SK-N-SH (cell line): ENCODE data around the gene ENTR1. TPM values are rescaled to one million over a fixed set of nuclear protein-coding genes. Genes with fewer than 3 reads are reported as not detected.

Source experiments
- CTCF ChIA-PET: fragments of 300-600, 350-600 bp; formaldehyde crosslinking; extraction: SDS; loops from one replicate; lab custom pipeline; 2021; lab: Yijun Ruan, JAX
- POLR2A ChIA-PET: fragments of 350-600 bp; sonication (Branson Sonifier 250); formaldehyde crosslinking; extraction: SDS; loops from one replicate; lab custom pipeline; 2020; ENCODE audit warnings: antibody characterized with exemption, inconsistent platforms; lab: Yijun Ruan, JAX
- DNase-seq: peaks from one replicate; pipeline ENCODE4 v3.0.0; 2012
- H2AFZ ChIP-seq: fragments of 200-600 bp; sonication (generic); 2 replicates; pipeline ENCODE4 v1.8.1; 2016; ENCODE audit warnings: antibody characterized with exemption, mild to moderate bottlenecking, low read depth
- H3F3A ChIP-seq: fragments of 200-600 bp; sonication (generic); replicated peaks from 2 replicates; pipeline ENCODE3; 2016; ENCODE audit warnings: antibody characterized with exemption, mild to moderate bottlenecking; ENCODE audit not compliant: insufficient read depth
- H3K27ac ChIP-seq, 2 experiments: fragments of 200-500 bp in 1 of 2; fragments of 200-600 bp in 1 of 2; sonication (Bioruptor generic) in 1 of 2; sonication (generic), shearing (Covaris generic) in 1 of 2; 2 replicates each; pipeline versions ENCODE4 v1.5.1 to v1.6.1; 2014 to 2016; ENCODE audit warnings: low read depth in 2 of 2, inconsistent platforms in 1 of 2, low read length in 1 of 2, mild to moderate bottlenecking in 1 of 2, mixed read lengths in 1 of 2
- H3K27me3 ChIP-seq: fragments of 200-600 bp; sonication (generic), shearing (Covaris generic); 2 replicates; pipeline ENCODE4 v1.6.1; 2016; ENCODE audit warnings: mixed run types; ENCODE audit not compliant: insufficient read depth
- H3K36me3 ChIP-seq, 2 experiments: fragments of 200-500 bp in 1 of 2; fragments of 200-600 bp in 1 of 2; sonication (Bioruptor generic) in 1 of 2; sonication (generic) in 1 of 2; replicated peaks in 1 of 2; 2 replicates each; pipeline versions ENCODE3 to v1.5.1; 2014 to 2016; ENCODE audit warnings: low read length in 1 of 2, mild to moderate bottlenecking in 1 of 2; ENCODE audit not compliant: insufficient read depth in 2 of 2, control insufficient read depth in 1 of 2
- H3K4me1 ChIP-seq, 2 experiments: fragments of 200-500 bp in 1 of 2; fragments of 200-600 bp in 1 of 2; sonication (Bioruptor generic) in 1 of 2; sonication (generic), shearing (Covaris generic) in 1 of 2; 2 replicates each; pipeline versions ENCODE4 v1.5.1 to v1.6.1; 2014 to 2016; ENCODE audit warnings: low read depth in 1 of 2, low read length in 1 of 2, mixed run types in 1 of 2; ENCODE audit not compliant: insufficient read depth in 2 of 2, control insufficient read depth in 1 of 2
- H3K4me2 ChIP-seq: fragments of 200-600 bp; sonication (generic), shearing (Covaris generic); 2 replicates; pipeline ENCODE4 v1.6.1; 2017; ENCODE audit warnings: mixed run types
- H3K4me3 ChIP-seq, 2 experiments: fragments of 200-500 bp in 1 of 2; fragments of 200-600 bp in 1 of 2; sonication (Bioruptor generic) in 1 of 2; sonication (generic), shearing (Covaris generic) in 1 of 2; 2 replicates each; pipeline versions ENCODE4 v1.5.1 to v1.8.1; 2014 to 2016; ENCODE audit warnings: low read depth in 2 of 2, inconsistent platforms in 1 of 2, low read length in 1 of 2, mild to moderate bottlenecking in 1 of 2, mixed read lengths in 1 of 2, moderate library complexity in 1 of 2
- H3K79me2 ChIP-seq: fragments of 200-600 bp; sonication (generic); 2 replicates; pipeline ENCODE4 v1.8.1; 2017; ENCODE audit warnings: mild to moderate bottlenecking; ENCODE audit not compliant: insufficient read depth
- H3K9ac ChIP-seq: fragments of 200-600 bp; sonication (generic); 2 replicates; pipeline ENCODE4 v1.6.1; 2017; ENCODE audit warnings: mixed run types
- H3K9me2 ChIP-seq: fragments of 200-600 bp; sonication (generic); 2 replicates; pipeline ENCODE4 v1.6.1; 2017; ENCODE audit warnings: mixed run types
- H3K9me3 ChIP-seq: fragments of 200-600 bp; sonication (generic); 2 replicates; pipeline ENCODE4 v1.6.1; 2017; ENCODE audit warnings: mixed run types, mild to moderate bottlenecking, moderate library complexity
- H4K20me1 ChIP-seq: fragments of 200-600 bp; sonication (generic); 2 replicates; pipeline ENCODE4 v1.6.1; 2017; ENCODE audit warnings: mild to moderate bottlenecking, mixed run types; ENCODE audit not compliant: insufficient read depth
- FOXJ3 ChIP-seq: sonication (generic); formaldehyde crosslinking; IDR thresholded peaks from 2 replicates; pipeline ENCODE4 v1.5.1; 2020; ENCODE audit warnings: mild to moderate bottlenecking, missing genetic modification reagents
- FOXM1 ChIP-seq: IDR thresholded peaks from 2 replicates; pipeline ENCODE4 v1.4.0; 2012; ENCODE audit warnings: low read depth, mild to moderate bottlenecking
- MAX ChIP-seq: IDR thresholded peaks from 2 replicates; pipeline ENCODE4 v1.4.0; 2012; ENCODE audit warnings: low read depth
- MEF2A ChIP-seq: IDR thresholded peaks from 2 replicates; pipeline ENCODE4 v1.4.0; 2012; ENCODE audit warnings: low read depth, borderline replicate concordance
- NRF1 ChIP-seq: IDR thresholded peaks from 2 replicates; pipeline ENCODE4 v1.6.1; 2012; ENCODE audit warnings: low read depth, mild to moderate bottlenecking, low read length
- RXRA ChIP-seq: IDR thresholded peaks from 2 replicates; pipeline ENCODE4 v1.4.0; 2012; ENCODE audit warnings: low read depth, mild to moderate bottlenecking, borderline replicate concordance
- TEAD4 ChIP-seq: IDR thresholded peaks from 2 replicates; pipeline ENCODE4 v1.4.0; 2012; ENCODE audit warnings: mild to moderate bottlenecking, borderline replicate concordance; ENCODE audit not compliant: insufficient read depth
- WGBS: methylation state at CpG from one replicate; pipeline ENCODE4 v1.1.6; 2017; ENCODE audit warnings: low lambda C conversion rate; 5-methylcytosine and 5-hydroxymethylcytosine counted together
- polyA plus RNA-seq, 3 experiments: library from polyadenylated mRNA; depleted of rRNA; stranded (reverse); fragments of >200 nt; gene quantifications; 2 replicates each; pipeline ENCODE4 v1.2.3, GENCODE V29; 2012
- TF ChIP-seq, protein P1 (sequence below): fragments of 150-350 bp; IDR thresholded peaks from 2 replicates; pipeline ENCODE4 v1.6.1; 2016; ENCODE audit warnings: mild to moderate bottlenecking, low read depth, low read length
- TF ChIP-seq, protein P2 (sequence below): fragments of 200-600 bp; sonication (generic); IDR thresholded peaks from 2 replicates; pipeline ENCODE4 v1.6.1; 2017; ENCODE audit warnings: antibody characterized with exemption, mild to moderate bottlenecking, moderate library complexity

ENTR1 gene
- polyA plus RNA-seq, 1 of the 3 experiments (the other 2 are of a cell fraction) = 71.3 TPM

GRCh38 chr9:136392538-136393449 is 17.6 kb downstream of the ENTR1 start:
- CTCF ChIA-PET = interaction anchor here (0.6 to 3.1 kb wide), 9 partner anchors 12 to 239 kb away, joined by 3 to 11 read pairs (median 3); partner anchors contain the start of gene DNLZ
- Histone ChIP-seq H3F3A (peaks cover 5% of the 10 kb centered on the region), H3K4me1 (no peaks in the 10 kb centered on the region), H3K79me2 (peaks cover 20% of the 10 kb centered on the region; the same call in 1 of the 2 replicates), H3K9me2 (no peaks in the 10 kb centered on the region), H3K27me3 (no peaks in the 10 kb centered on the region), H3K4me2 (no peak overlapping the region), H3K9me3 (no peaks in the 10 kb centered on the region), H3K36me3 (peaks cover 32 to 81% of the 10 kb centered on the region in 2 experiments), H2AFZ (no peak overlapping the region), H3K27ac (no peak overlapping the region), H4K20me1 (no peaks in the 10 kb centered on the region), H3K4me3 (no peak overlapping the region), H3K9ac (no peak overlapping the region)
- TF ChIP-seq MEF2A = no peak
- TF ChIP-seq FOXJ3 = no peak
- 92% methylated on average over 13 of the region's 21 CpGs for WGBS
- DNase-seq = no peak
- POLR2A ChIA-PET = interaction anchor here (0.9 to 1.2 kb wide), 3 partner anchors 11 to 19 kb away, joined by 3 read pairs; partner anchors contain the start of gene CARD9

- WGBS = 95% methylated on average over 24 of the region's 28 CpGs
- no peaks in the 10 kb centered on the region for H3K4me1 ChIP-seq
- H3F3A ChIP-seq = peaks cover 5% of the 10 kb centered on the region
- ChIA-PET POLR2A (interaction anchor here (1.2 kb wide), 1 partner anchor 18 kb away, joined by 3 read pairs; no protein-coding TSS in a partner anchor), CTCF (interaction anchor here (0.8 to 3.1 kb wide), 10 partner anchors 9 to 240 kb away, joined by 3 to 11 read pairs (median 4); partner anchors contain the start of genes DNLZ and SNAPC4)
- no peak for DNase-seq
- no peak overlapping the region for H3K4me3 ChIP-seq
- H3K79me2 ChIP-seq = peaks cover 15% of the 10 kb centered on the region; the same call in 1 of the 2 replicates
- no peak for TF ChIP-seq FOXM1
- TF ChIP-seq, protein P1, sequence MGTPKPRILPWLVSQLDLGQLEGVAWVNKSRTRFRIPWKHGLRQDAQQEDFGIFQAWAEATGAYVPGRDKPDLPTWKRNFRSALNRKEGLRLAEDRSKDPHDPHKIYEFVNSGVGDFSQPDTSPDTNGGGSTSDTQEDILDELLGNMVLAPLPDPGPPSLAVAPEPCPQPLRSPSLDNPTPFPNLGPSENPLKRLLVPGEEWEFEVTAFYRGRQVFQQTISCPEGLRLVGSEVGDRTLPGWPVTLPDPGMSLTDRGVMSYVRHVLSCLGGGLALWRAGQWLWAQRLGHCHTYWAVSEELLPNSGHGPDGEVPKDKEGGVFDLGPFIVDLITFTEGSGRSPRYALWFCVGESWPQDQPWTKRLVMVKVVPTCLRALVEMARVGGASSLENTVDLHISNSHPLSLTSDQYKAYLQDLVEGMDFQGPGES = no peak
- TF ChIP-seq RXRA = no peak
- TF ChIP-seq, protein P2, sequence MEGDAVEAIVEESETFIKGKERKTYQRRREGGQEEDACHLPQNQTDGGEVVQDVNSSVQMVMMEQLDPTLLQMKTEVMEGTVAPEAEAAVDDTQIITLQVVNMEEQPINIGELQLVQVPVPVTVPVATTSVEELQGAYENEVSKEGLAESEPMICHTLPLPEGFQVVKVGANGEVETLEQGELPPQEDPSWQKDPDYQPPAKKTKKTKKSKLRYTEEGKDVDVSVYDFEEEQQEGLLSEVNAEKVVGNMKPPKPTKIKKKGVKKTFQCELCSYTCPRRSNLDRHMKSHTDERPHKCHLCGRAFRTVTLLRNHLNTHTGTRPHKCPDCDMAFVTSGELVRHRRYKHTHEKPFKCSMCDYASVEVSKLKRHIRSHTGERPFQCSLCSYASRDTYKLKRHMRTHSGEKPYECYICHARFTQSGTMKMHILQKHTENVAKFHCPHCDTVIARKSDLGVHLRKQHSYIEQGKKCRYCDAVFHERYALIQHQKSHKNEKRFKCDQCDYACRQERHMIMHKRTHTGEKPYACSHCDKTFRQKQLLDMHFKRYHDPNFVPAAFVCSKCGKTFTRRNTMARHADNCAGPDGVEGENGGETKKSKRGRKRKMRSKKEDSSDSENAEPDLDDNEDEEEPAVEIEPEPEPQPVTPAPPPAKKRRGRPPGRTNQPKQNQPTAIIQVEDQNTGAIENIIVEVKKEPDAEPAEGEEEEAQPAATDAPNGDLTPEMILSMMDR = no peak
- TF ChIP-seq NRF1 = no peak
- no peak for TF ChIP-seq TEAD4
- no peak for TF ChIP-seq MAX
- no peaks in the 10 kb centered on the region for H3K9me3 ChIP-seq
- H2AFZ ChIP-seq = no peak overlapping the region
- H3K36me3 ChIP-seq = peaks cover 36 to 83% of the 10 kb centered on the region in 2 experiments
- H3K27ac ChIP-seq = no peak overlapping the region
- H3K4me2 ChIP-seq = no peak overlapping the region
- no peak overlapping the region for H3K9ac ChIP-seq
- no peaks in the 10 kb centered on the region for H4K20me1 ChIP-seq
- H3K27me3 ChIP-seq = no peaks in the 10 kb centered on the region
- H3K9me2 ChIP-seq = no peaks in the 10 kb centered on the region
Measured at GRCh38 chr9:136391737-136392537, 18.5 kb downstream of the ENTR1 start.
